Spleen (tissue), 11 donors: ENCODE measurements around the gene STAG3. TPM values are rescaled to one million over a fixed set of nuclear protein-coding genes. Genes with fewer than 3 reads are reported as not detected.

ENCODE experiments used
- DNase-seq: peaks from one replicate; pipeline ENCODE4 v3.0.0-alpha.2; 2020
- H3K27ac ChIP-seq, 8 donors: fragments of 200-600 bp; sonication (generic) in 7 of 8; 1 replicate in 4 of 8; 2 replicates in 4 of 8; pipeline versions ENCODE4 v1.5.0 to v1.8.0; 2016 to 2021; ENCODE audit warnings: inconsistent platforms in 4 of 8, mild to moderate bottlenecking in 4 of 8, moderate library complexity in 1 of 8
- H3K27me3 ChIP-seq, 7 donors: fragments of 200-600 bp; sonication (generic) in 6 of 7; replicated peaks in 1 of 7; 1 replicate in 4 of 7; 2 replicates in 3 of 7; pipeline versions ENCODE4 v1.5.0 to v1.8.0; 2016 to 2021; ENCODE audit warnings: inconsistent platforms in 3 of 7, mild to moderate bottlenecking in 1 of 7
- H3K36me3 ChIP-seq, 6 donors: fragments of 200-600 bp; sonication (generic) in 5 of 6; 1 replicate in 4 of 6; 2 replicates in 2 of 6; pipeline versions ENCODE4 v1.5.0 to v1.8.0; 2016 to 2021; ENCODE audit warnings: inconsistent platforms in 2 of 6
- H3K4me1 ChIP-seq, 6 donors: fragments of 200-600 bp; sonication (generic) in 5 of 6; 1 replicate in 3 of 6; 2 replicates in 3 of 6; pipeline versions ENCODE4 v1.5.0 to v1.8.0; 2016 to 2021; ENCODE audit warnings: inconsistent platforms in 3 of 6
- H3K4me3 ChIP-seq, 8 donors: fragments of 200-600 bp; sonication (generic) in 7 of 8; 1 replicate in 4 of 8; 2 replicates in 4 of 8; pipeline versions ENCODE4 v1.5.0 to v1.8.0; 2016 to 2021; ENCODE audit warnings: inconsistent platforms in 4 of 8, mild to moderate bottlenecking in 4 of 8, moderate library complexity in 2 of 8
- H3K9me3 ChIP-seq, 8 donors: fragments of 200-600 bp; sonication (generic) in 7 of 8; 1 replicate in 4 of 8; 2 replicates in 4 of 8; pipeline versions ENCODE4 v1.5.0 to v1.8.0; 2016 to 2021; ENCODE audit warnings: inconsistent platforms in 4 of 8
- POLR2A ChIP-seq, 3 donors: fragments of 450-650 bp; IDR thresholded peaks; one replicate each; pipeline ENCODE4 v1.5.1; 2017; ENCODE audit warnings: antibody characterized with exemption in 3 of 3, mild to moderate bottlenecking in 1 of 3
- POLR2AphosphoS5 ChIP-seq, 3 donors: sonication (generic); formaldehyde crosslinking; IDR thresholded peaks; one replicate each; pipeline ENCODE4 v1.5.1; 2017; ENCODE audit warnings: antibody characterized with exemption in 3 of 3
- WGBS, 5 donors: extraction: QIAGEN DNeasy Blood & Tissue Kit in 3 of 5; methylation state at CpG; one replicate each; pipeline versions ENCODE4 v1.1.5 to v1.1.7; 2013 to 2018; 5-methylcytosine and 5-hydroxymethylcytosine counted together
- intact Hi-C: fragments of 100-400 bp; cut with DNase I; formaldehyde crosslinking; loops from one replicate; pipeline ENCODE4 v1.15.0; 2023; ENCODE audit warnings: low total_unique reads
- polyA plus RNA-seq, 3 donors: library from polyadenylated mRNA; stranded (reverse); fragments of 200-250 nt; gene quantifications; one replicate each; pipeline ENCODE4 v1.2.1, GENCODE V29; 2013
- total RNA-seq, 7 donors: library from RNA; depleted of rRNA in 3 of 7; stranded (reverse); fragments of >200 nt in 3 of 7; fragmentation: NEBNext Ultra II Directional in 4 of 7; extraction: Animal tissue kit (Norgen Biotek cat#: 25700) in 4 of 7; gene quantifications; one replicate each; pipeline versions ENCODE4 v1.1.0 to v1.2.1, GENCODE V29; 2016 to 2021
- TF ChIP-seq, protein P1 (sequence below), 11 experiments: fragments of 200-600 bp in 7 of 11; fragments of 450-650 bp in 4 of 11; sonication (generic) in 4 of 11; IDR thresholded peaks in 8 of 11; conservative IDR thresholded peaks in 3 of 11; 1 replicate in 7 of 11; 2 replicates in 4 of 11; pipeline versions ENCODE4 v1.4.0 to v1.8.0; 2016 to 2021; ENCODE audit warnings: antibody characterized with exemption in 11 of 11, inconsistent platforms in 4 of 11, mild to moderate bottlenecking in 1 of 11
- donor health status: healthy with polysubstance abuse.
- donor health status: DM: no; HTN: no; CAD: no; lungs with moderate emphysema.
- donor health status: DM: no; HTN: no; CAD: no.
- donor health status: Bipolar disorder and iron deficiency.
- donor health status: healthy.
- donor health status: DM: no; HTN: no; CAD: no.
- donor health status: DM: yes; HTN: yes; CAD: no.

STAG3 gene
- total and polyA plus RNA-seq, 10 donors = 8.0 to 123 (median 40.4) TPM

GRCh38 chr7:100157334-100158228, 20.1 kb upstream of the STAG3 start:
- 26 to 64% (median 28%) methylated on average over 17 to 32 of the region's 32 CpGs for WGBS, 5 donors
- Histone ChIP-seq H3K27me3 (no peaks in the 10 kb centered on the region), H3K36me3 (peaks cover 0 to 48% (median 36%) of the 10 kb centered on the region in 6 donors), H3K4me1 (peaks cover 11 to 70% (median 55%) of the 10 kb centered on the region in 6 donors), H3K9me3 (no peaks in the 10 kb centered on the region), H3K4me3 (peak overlapping the region; percentile 73 to 98 (median 91)), H3K27ac (peak overlapping the region; percentile 88 to 97 (median 95))
- intact Hi-C loops = no loop called here
- peak; percentile 85 for DNase-seq
- TF ChIP-seq, protein P1, sequence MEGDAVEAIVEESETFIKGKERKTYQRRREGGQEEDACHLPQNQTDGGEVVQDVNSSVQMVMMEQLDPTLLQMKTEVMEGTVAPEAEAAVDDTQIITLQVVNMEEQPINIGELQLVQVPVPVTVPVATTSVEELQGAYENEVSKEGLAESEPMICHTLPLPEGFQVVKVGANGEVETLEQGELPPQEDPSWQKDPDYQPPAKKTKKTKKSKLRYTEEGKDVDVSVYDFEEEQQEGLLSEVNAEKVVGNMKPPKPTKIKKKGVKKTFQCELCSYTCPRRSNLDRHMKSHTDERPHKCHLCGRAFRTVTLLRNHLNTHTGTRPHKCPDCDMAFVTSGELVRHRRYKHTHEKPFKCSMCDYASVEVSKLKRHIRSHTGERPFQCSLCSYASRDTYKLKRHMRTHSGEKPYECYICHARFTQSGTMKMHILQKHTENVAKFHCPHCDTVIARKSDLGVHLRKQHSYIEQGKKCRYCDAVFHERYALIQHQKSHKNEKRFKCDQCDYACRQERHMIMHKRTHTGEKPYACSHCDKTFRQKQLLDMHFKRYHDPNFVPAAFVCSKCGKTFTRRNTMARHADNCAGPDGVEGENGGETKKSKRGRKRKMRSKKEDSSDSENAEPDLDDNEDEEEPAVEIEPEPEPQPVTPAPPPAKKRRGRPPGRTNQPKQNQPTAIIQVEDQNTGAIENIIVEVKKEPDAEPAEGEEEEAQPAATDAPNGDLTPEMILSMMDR (IDR thresholded peaks at IDR 0.05 in 8 of 11, conservative IDR thresholded peaks at IDR 0.05 in 3 of 11) = peak in 1 of 11 experiments; percentile 7
- peak in 1 of 3 donors; percentile 35 for TF ChIP-seq POLR2AphosphoS5 (IDR thresholded peaks at IDR 0.05)
- TF ChIP-seq POLR2A (IDR thresholded peaks at IDR 0.05) = no peak

DNA sequence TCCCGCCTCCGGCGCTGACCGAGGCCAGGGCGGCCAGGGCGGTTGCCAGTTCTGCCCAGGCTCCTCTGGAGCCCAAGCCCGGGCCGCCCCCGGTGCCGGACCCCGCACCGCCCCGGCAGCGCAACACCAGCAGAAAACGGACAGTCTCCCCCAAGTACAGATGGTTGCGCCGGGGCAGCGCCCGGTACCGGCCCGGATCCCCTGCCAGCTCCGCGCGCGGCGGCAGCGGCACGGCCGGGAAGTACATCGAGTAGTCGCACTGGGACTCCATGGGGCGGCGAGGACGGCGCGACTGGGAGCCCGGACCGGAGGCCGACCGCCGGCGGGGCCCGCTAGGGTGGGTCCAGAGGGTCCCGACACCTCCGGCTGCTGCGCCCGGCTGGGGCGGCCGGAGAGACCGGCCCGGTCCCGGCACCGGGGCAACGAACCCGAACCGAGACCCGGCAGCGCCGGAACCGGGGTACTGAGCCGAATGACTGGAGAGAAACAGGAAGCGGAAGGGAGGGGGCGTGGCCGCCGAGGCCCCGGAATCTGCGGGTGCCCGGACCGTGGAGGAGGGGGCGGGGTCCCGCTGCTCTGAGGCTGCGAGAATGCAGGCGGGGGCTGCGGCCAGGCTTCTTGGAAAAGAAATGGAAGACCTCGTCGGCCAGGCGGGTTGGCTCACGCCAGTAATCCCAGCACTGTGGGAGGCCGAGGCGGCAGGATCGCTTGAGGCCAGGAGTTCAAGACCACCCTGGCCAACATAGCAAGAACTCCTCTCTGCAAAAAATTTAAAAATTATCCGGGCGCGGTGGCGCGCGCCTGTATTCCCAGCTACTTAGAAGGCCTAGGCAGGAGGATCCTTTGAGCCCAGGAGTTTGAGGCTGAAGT, 19.3 kb upstream of the STAG3 start, which contains the start of gene TRAPPC14:
TRAPPC14 (minus strand) TSS at position 495 of the 870 bp plus-strand sequence; CDS start at position 271, 224 bp downstream.
- intact Hi-C loops = no loop called here
- H3K9me3 ChIP-seq = no peaks in the 10 kb centered on the region
- H3K4me3 ChIP-seq = peak within 1 kb of the TSS; percentile 73 to 98 (median 91)
- peak within 1 kb of the TSS; percentile 88 to 97 (median 95) for H3K27ac ChIP-seq
- DNase-seq = peak; percentile 99
- TF ChIP-seq, protein P1 (IDR thresholded peaks at IDR 0.05 in 8 of 11, conservative IDR thresholded peaks at IDR 0.05 in 3 of 11) = peak in 4 of 11 experiments; percentile 10 to 26 (median 18)
- TF ChIP-seq POLR2AphosphoS5 (IDR thresholded peaks at IDR 0.05) (peak; percentile 89 to 93 (median 92)), POLR2A (IDR thresholded peaks at IDR 0.05) (no peak)
- 0 to 2% (median 1%) methylated on average over 36 to 87 of the region's 87 CpGs for WGBS, 5 donors
- peaks cover 10 to 70% (median 47%) of the 10 kb centered on the region in 6 donors for H3K4me1 ChIP-seq
- no peaks in the 10 kb centered on the region for H3K27me3 ChIP-seq
- peaks cover 0 to 39% (median 32%) of the 10 kb centered on the region in 6 donors for H3K36me3 ChIP-seq

GRCh38 chr7:100159099-100159623, 18.6 kb upstream of the STAG3 start:
- Histone ChIP-seq H3K27ac (peak overlapping the region; percentile 88 to 97 (median 95)), H3K4me3 (peak overlapping the region; percentile 73 to 98 (median 91)), H3K27me3 (peaks cover 0 to 5% (median 0%) of the 10 kb centered on the region in 7 donors), H3K4me1 (peaks cover 10 to 70% (median 43%) of the 10 kb centered on the region in 6 donors), H3K9me3 (no peaks in the 10 kb centered on the region), H3K36me3 (peaks cover 0 to 32% (median 25%) of the 10 kb centered on the region in 6 donors)
- no peak for TF ChIP-seq POLR2A (IDR thresholded peaks at IDR 0.05)
- no peak for TF ChIP-seq POLR2AphosphoS5 (IDR thresholded peaks at IDR 0.05)
- TF ChIP-seq, protein P1 (IDR thresholded peaks at IDR 0.05 in 8 of 11, conservative IDR thresholded peaks at IDR 0.05 in 3 of 11) = peak in 1 of 11 experiments; percentile 19
- 54 to 70% (median 58%) methylated on average over 7 of the region's 7 CpGs for WGBS, 5 donors
- intact Hi-C loops = no loop called here
- no peak for DNase-seq
